Measurements from ENCODE around the gene SLC25A38. TPM values are rescaled to one million over a fixed set of nuclear protein-coding genes. Genes with fewer than 3 reads are reported as not detected.

Gene SLC25A38
- total and polyA plus RNA-seq, 2 experiments from 2014 or later: 19.8 to 61.9 TPM

- Mint-ChIP-seq H3K27me3 (ENCODE audit: insufficient read depth, low read depth, poor library complexity) (peaks cover 3% of the 10 kb centered on the region), H3K36me3 (ENCODE audit: low read depth) (peaks cover 24% of the 10 kb centered on the region), H3K27ac (no peak overlapping the region; the same call in 1 of the 2 replicates), H3K4me3 (no peak overlapping the region), H3K4me1 (peaks cover 39% of the 10 kb centered on the region), H3K9me3 (no peaks in the 10 kb centered on the region; the same call in 2 of the 3 replicates)
- peaks cover 73% of the 10 kb centered on the region for H3K79me2 ChIP-seq (replicated peaks; ENCODE audit: insufficient read depth)
- no peak overlapping the region for H2AFZ ChIP-seq
- 0 out of 2 replicates have a peak overlapping the region, but pooled peaks have one; percentile 80 for H3K4me2 ChIP-seq
- no peak for TF ChIP-seq EZH2 (IDR thresholded peaks at IDR 0.05; ENCODE audit: low read depth, unreplicated experiment)
- TF ChIP-seq, protein P1, sequence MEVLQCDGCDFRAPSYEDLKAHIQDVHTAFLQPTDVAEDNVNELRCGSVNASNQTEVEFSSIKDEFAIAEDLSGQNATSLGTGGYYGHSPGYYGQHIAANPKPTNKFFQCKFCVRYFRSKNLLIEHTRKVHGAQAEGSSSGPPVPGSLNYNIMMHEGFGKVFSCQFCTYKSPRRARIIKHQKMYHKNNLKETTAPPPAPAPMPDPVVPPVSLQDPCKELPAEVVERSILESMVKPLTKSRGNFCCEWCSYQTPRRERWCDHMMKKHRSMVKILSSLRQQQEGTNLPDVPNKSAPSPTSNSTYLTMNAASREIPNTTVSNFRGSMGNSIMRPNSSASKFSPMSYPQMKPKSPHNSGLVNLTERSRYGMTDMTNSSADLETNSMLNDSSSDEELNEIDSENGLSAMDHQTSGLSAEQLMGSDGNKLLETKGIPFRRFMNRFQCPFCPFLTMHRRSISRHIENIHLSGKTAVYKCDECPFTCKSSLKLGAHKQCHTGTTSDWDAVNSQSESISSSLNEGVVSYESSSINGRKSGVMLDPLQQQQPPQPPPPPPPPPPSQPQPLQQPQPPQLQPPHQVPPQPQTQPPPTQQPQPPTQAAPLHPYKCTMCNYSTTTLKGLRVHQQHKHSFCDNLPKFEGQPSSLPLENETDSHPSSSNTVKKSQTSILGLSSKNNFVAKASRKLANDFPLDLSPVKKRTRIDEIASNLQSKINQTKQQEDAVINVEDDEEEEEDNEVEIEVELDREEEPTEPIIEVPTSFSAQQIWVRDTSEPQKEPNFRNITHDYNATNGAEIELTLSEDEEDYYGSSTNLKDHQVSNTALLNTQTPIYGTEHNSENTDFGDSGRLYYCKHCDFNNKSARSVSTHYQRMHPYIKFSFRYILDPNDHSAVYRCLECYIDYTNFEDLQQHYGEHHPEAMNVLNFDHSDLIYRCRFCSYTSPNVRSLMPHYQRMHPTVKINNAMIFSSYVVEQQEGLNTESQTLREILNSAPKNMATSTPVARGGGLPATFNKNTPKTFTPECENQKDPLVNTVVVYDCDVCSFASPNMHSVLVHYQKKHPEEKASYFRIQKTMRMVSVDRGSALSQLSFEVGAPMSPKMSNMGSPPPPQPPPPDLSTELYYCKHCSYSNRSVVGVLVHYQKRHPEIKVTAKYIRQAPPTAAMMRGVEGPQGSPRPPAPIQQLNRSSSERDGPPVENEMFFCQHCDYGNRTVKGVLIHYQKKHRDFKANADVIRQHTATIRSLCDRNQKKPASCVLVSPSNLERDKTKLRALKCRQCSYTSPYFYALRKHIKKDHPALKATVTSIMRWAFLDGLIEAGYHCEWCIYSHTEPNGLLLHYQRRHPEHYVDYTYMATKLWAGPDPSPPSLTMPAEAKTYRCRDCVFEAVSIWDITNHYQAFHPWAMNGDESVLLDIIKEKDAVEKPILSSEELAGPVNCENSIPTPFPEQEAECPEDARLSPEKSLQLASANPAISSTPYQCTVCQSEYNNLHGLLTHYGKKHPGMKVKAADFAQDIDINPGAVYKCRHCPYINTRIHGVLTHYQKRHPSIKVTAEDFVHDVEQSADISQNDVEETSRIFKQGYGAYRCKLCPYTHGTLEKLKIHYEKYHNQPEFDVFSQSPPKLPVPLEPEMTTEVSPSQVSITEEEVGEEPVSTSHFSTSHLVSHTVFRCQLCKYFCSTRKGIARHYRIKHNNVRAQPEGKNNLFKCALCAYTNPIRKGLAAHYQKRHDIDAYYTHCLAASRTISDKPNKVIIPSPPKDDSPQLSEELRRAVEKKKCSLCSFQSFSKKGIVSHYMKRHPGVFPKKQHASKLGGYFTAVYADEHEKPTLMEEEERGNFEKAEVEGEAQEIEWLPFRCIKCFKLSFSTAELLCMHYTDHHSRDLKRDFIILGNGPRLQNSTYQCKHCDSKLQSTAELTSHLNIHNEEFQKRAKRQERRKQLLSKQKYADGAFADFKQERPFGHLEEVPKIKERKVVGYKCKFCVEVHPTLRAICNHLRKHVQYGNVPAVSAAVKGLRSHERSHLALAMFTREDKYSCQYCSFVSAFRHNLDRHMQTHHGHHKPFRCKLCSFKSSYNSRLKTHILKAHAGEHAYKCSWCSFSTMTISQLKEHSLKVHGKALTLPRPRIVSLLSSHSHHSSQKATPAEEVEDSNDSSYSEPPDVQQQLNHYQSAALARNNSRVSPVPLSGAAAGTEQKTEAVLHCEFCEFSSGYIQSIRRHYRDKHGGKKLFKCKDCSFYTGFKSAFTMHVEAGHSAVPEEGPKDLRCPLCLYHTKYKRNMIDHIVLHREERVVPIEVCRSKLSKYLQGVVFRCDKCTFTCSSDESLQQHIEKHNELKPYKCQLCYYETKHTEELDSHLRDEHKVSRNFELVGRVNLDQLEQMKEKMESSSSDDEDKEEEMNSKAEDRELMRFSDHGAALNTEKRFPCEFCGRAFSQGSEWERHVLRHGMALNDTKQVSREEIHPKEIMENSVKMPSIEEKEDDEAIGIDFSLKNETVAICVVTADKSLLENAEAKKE (CRISPR knock-in tag; IDR thresholded peaks at IDR 0.05): no peak
- TF ChIP-seq STAT1 (IDR thresholded peaks at IDR 0.05; ENCODE audit: unreplicated experiment): no peak
- TF ChIP-seq, protein P2, sequence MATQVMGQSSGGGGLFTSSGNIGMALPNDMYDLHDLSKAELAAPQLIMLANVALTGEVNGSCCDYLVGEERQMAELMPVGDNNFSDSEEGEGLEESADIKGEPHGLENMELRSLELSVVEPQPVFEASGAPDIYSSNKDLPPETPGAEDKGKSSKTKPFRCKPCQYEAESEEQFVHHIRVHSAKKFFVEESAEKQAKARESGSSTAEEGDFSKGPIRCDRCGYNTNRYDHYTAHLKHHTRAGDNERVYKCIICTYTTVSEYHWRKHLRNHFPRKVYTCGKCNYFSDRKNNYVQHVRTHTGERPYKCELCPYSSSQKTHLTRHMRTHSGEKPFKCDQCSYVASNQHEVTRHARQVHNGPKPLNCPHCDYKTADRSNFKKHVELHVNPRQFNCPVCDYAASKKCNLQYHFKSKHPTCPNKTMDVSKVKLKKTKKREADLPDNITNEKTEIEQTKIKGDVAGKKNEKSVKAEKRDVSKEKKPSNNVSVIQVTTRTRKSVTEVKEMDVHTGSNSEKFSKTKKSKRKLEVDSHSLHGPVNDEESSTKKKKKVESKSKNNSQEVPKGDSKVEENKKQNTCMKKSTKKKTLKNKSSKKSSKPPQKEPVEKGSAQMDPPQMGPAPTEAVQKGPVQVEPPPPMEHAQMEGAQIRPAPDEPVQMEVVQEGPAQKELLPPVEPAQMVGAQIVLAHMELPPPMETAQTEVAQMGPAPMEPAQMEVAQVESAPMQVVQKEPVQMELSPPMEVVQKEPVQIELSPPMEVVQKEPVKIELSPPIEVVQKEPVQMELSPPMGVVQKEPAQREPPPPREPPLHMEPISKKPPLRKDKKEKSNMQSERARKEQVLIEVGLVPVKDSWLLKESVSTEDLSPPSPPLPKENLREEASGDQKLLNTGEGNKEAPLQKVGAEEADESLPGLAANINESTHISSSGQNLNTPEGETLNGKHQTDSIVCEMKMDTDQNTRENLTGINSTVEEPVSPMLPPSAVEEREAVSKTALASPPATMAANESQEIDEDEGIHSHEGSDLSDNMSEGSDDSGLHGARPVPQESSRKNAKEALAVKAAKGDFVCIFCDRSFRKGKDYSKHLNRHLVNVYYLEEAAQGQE (IDR thresholded peaks at IDR 0.05; ENCODE audit: unreplicated experiment): no peak
- no peak for TF ChIP-seq JUNB (IDR thresholded peaks at IDR 0.05; ENCODE audit: unreplicated experiment)
- no peak for TF ChIP-seq POLR2AphosphoS5 (IDR thresholded peaks at IDR 0.05; ENCODE audit: low read depth)
- TF ChIP-seq CREB1 (CRISPR knock-in tag; IDR thresholded peaks at IDR 0.05; ENCODE audit: low read depth): no peak
- no peak for TF ChIP-seq ZNF114 (CRISPR knock-in tag; IDR thresholded peaks at IDR 0.05)
- no peak for TF ChIP-seq ETS1 (IDR thresholded peaks at IDR 0.05)
- no peak for TF ChIP-seq NANOG (IDR thresholded peaks at IDR 0.05; ENCODE audit: borderline replicate concordance)
- TF ChIP-seq EZH2phosphoT487 (IDR thresholded peaks at IDR 0.05; ENCODE audit: unreplicated experiment): no peak
- TF ChIP-seq ZNF331 (CRISPR knock-in tag; IDR thresholded peaks at IDR 0.05; ENCODE audit: low read depth): no peak
- TF ChIP-seq, protein P3, sequence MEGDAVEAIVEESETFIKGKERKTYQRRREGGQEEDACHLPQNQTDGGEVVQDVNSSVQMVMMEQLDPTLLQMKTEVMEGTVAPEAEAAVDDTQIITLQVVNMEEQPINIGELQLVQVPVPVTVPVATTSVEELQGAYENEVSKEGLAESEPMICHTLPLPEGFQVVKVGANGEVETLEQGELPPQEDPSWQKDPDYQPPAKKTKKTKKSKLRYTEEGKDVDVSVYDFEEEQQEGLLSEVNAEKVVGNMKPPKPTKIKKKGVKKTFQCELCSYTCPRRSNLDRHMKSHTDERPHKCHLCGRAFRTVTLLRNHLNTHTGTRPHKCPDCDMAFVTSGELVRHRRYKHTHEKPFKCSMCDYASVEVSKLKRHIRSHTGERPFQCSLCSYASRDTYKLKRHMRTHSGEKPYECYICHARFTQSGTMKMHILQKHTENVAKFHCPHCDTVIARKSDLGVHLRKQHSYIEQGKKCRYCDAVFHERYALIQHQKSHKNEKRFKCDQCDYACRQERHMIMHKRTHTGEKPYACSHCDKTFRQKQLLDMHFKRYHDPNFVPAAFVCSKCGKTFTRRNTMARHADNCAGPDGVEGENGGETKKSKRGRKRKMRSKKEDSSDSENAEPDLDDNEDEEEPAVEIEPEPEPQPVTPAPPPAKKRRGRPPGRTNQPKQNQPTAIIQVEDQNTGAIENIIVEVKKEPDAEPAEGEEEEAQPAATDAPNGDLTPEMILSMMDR (conservative IDR thresholded peaks at IDR 0.05; ENCODE audit: low read depth in 2 of 2): no peak
- peaks cover 14% of the 10 kb centered on the region for H3K36me3 ChIP-seq (ENCODE audit: insufficient read depth)
- H4K20me1 ChIP-seq (replicated peaks; ENCODE audit: insufficient read depth): peaks cover 47% of the 10 kb centered on the region
- H3K27me3 ChIP-seq (ENCODE audit: insufficient read depth): no peaks in the 10 kb centered on the region
- no peak overlapping the region for H3K27ac ChIP-seq (ENCODE audit: low read depth)
- DNase-seq (ENCODE audit: low spot score) (no peak), ATAC-seq (no peak)
- peaks cover 26% of the 10 kb centered on the region for H3K4me1 ChIP-seq (ENCODE audit: insufficient read depth)
- no peaks in the 10 kb centered on the region for H3F3A ChIP-seq (replicated peaks; ENCODE audit: low read depth)
- no peak overlapping the region for H3K4me3 ChIP-seq
- H3K9me2 ChIP-seq (ENCODE audit: insufficient read depth): no peaks in the 10 kb centered on the region
Observed at GRCh38 chr3:39386318-39386717, 3.1 kb downstream of the SLC25A38 start.
